ENCODE data around the gene CCDC78.
"Not testable (repeated sequence)": the region's sequence is repeated elsewhere in the genome, so short reads cannot be mapped to it uniquely, and the experiment has no call there.

Gene CCDC78

DNA sequence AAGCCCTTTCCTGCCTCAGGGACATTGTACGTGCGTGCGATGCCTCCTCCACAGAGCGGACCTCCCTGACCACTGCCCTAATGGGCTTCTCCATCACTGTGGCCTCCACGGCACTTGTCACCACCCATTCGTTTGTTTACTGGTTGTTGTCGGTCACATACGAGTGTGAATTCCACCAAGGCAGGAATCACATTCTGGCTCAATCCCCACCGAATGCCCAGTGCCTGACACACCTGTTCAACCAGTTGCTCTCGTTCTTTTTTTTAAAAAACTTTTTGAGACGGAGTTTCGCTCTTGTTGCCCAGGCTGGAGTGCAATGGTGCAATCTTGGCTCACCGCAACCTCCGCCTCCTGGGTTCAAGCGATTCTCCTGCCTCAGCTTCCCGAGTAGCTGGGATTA is 35.0 kb downstream of the CCDC78 start:
- not testable (repeated sequence) for DNase-seq

DNA sequence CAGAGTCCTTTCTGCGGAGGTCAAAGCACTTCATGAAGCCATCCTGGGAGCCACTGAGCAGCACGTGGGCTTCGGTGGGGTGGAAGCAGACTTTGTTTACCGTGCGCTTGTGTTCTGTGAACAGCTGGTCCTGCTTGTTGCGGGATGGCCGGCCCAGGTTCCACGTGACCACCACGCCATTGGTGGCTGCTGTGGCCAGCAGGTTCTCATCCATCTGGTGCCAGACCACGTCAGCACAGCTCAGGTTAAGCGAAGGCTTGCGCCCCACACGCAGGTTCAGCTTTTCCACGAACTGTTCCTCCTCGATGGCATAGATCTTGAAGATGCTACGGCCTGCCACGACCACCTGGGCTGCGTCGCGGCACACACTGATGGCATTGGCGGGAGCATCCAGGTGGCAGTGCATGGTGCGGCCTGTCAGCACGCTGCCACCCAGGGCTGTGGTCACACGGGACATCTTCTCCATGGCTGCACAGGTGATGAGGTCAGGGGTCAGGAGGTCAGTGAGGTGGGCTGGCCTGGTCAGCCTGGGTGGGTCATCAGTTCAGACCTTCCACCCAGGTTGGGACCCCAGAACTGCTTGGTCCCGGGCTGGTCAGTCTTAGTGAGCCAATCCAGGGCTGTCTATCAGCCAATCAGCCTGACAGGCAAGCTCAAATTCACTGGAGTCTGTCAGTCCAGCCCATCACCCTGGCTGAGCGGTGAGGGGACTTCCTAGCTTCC is 36.9 kb downstream of the CCDC78 start:
- DNase-seq: no peak

DNA sequence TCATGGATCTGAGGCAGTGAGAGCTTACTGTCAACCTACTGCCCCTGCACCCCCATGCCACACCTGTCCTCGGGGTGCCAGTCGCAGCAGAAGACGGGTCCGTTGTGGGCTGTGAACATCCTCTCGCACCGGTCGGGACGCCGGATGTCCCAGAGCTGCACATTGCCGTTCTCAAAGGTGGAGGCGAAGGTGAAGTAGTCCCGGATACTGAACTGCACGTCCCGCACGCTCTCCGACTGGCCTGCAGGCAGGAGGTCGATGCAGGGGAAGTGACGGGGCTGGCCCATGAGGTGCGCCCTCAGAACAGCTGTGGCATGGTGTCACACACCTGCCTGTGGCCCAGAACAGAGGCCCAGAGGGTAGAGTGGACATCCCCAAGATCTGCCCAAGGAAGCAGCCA is 38.7 kb downstream of the CCDC78 start:
- DNase-seq: no peak

DNA sequence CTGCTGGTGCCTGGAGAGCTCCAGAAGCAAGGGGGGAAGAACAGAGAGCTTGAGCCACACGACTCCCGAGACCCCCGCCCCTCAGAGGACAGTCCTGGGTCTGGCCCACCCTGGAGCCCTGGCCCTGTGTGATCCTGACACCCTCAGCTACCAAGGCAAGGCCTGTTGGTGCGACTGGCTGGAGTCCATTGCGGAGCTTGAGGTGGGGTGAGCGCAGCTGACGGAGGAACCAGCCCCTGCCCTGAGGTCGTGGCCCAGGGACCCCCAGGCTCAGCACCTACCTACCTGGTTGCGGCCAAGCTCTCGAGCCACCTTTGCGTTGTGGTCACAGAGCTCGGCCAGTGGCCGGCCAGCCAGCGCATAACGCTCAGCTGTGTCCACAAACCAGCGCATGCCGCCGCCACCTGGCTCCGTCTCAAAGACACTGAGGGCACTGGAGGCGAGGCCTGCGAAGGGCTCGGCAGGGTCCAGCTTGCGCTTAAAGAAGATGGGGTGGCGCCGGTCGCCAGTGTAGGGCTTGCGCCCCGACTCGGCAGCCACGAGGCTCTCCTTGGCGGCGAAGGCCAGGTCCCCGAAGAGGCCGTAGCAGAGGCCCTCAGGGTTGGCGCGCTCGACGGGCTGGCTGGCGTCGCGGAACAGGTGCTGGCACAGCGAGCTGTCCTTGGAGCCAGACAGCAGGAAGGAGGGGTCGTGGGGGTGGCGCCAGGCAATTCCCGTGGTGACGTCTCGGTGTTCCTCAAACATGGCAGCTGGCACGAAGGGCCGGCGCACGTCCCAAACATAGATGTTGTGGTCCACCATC is 39.6 kb downstream of the CCDC78 start:
- DNase-seq: no peak

DNA sequence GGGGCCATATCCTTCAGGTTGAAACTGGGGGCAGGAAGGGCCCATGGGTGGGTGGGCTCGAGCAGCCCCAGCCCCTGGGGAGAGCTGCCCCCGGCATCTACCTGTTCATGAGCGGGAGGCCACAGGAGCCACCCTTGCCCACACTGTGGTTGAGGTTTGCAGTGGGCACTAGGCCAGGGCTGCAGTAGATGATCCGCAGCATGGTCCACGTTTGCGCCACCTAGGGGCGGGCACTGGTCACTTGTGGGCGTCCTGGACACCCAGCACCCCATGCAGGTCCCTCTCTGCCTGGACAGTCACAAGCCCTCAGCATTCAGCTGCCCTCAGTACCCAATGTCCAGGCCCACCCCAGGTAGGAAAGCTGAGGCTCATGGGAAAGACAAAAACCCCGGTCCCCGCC is 40.3 kb downstream of the CCDC78 start:
- no peak for DNase-seq

DNA sequence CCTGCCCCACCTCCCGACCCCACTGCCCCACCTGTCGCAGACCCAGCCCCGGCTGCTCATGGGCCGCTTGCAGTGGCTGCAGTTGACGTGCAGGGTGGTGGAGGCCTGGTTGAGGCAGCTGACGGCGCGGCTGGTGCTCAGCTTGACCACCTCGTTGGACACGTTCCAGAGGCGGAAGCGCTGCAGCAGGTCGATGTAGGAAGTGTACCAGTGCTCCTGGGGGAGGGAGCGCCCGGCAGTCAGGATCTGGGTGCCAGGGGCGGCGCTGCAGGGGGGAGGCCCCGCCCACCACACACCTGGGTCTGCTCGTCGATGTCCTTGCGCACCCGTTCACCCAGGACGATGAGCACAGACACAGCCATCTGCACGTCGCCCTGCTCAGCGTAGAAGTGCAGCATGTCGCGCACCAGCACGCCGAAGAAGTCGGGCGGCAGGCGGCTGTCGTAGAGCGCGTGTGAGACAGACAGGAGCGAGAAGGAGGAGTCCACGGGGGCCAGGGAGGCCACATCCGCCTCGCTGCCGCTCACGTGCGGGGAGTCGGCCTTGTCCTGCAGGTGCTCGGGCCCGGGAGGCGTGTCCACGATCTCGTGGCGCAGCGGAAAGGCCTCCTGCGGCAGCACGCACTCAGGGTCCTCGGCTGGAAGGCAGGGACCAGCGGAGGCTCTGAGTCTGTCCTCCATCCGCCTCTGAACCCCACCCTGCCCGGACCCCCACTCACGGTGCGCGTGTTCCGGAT is 41.1 kb downstream of the CCDC78 start:
- DNase-seq: peak; percentile 52

DNA sequence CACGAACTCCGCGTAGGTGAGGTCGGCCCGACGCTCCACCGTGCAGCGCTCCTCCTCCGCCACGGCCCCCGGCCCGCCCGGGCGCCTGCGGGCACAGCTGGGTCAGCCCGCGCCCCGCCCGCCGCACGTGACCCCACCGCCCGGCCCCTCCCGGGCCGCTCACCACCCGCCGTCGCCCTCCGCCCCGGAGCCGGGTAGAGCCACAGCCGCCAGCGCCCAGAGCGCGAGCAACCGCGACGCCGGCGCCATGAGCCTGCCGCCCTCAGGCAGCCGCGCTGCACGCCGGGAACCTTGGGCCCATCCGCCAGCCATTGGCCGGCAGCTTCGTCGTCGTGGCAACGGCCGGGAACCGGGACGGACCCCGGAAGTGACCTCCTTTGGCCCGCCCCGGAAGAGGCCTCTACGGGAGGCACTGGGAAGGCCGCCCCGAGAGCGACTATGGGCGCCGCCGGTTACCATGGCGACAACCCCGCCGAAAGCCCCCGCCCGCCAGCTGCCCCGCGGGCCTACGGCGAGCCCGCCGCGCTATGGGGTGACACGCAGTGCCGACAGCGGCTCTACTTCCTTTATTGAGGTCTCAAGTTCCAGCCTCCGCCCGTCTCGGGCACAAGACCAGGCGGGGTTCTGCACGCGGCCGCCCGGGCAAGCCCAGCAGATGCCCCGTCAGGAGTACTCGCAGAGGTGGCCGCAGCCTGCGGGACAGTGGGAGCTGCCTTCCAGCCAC is 42.0 kb downstream of the CCDC78 start, which contains the start of gene JMJD8:
Gene JMJD8 (minus strand): TSS at position 264 of the 724 bp plus-strand sequence. CDS start 15 bp downstream, at position 249.
- peak; percentile 86 for DNase-seq

DNA sequence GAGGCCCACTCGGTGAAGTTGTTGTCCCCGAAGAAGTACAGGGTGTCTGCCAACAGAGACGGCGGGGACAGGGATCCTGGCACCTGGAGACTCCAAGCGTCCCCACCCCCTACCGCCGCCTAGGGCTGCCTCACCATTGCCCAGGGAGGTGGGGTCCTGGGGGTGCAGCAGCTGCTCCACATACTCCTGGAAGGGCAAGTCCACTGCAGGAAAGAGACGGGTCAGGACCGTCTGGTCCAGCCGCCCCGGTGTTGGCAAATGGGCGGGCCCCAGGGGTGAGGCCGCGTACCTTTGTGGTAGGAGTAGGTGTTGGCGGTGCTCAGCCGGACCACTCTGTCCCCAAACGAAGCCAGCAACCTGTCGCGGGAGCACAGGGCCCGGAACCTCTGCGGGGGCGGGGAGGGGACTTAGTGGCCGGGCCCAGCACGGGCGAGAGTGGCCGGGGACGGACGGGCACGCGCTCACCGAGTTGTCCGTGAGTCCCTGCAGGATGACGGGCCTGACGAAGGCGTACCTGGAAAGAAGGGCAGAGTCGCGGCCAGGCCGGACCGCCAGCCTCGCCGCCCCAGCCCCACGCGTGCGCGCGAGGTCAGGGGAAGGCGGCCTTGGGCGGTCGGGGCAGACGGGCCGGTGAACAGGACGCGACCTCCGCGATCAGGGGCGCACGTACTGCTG is 42.7 kb downstream of the CCDC78 start:
- no peak for DNase-seq

DNA sequence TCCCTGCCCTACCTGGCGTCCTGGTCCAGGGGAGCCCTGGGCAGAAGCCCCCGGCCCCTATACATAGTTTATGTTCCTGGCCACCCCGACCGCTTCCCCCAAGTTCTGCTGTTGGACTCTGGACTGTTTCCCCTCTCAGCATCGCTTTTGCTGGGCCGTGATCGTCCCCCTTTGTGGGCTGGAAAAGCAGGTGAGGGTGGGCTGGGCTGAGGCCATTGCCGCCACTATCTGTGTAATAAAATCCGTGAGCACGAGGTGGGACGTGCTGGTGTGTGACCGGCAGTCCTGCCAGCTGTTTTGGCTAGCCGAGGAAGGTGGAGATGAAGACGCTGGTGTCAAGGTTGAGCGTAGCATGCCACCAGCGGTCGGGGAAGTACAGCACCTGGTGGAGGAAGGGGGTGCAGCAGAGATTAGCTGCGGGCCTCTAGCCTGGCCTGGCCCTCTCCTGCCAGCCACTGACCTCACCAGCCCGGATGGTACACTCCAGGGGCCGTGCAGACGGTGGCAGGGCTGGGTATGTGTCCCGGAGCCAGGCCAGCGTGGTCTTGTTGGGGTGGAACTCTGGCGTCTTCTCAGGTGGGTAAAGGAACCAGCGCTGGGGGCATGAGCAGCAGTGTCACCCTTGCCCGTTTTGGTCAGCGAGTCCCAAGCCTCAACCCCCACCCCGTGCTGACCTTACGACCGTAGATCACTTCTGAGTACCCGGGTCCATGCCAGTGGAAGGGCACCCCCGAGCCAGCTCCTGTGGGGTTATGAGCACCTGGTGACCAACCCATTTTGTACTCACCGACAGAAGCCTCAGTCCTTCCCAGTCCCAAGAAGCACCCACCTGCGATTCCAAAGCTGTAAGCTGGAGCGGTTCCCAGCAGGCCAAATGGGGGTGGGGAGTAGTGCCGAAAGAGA is 43.5 kb downstream of the CCDC78 start:
- DNase-seq: no peak

DNA sequence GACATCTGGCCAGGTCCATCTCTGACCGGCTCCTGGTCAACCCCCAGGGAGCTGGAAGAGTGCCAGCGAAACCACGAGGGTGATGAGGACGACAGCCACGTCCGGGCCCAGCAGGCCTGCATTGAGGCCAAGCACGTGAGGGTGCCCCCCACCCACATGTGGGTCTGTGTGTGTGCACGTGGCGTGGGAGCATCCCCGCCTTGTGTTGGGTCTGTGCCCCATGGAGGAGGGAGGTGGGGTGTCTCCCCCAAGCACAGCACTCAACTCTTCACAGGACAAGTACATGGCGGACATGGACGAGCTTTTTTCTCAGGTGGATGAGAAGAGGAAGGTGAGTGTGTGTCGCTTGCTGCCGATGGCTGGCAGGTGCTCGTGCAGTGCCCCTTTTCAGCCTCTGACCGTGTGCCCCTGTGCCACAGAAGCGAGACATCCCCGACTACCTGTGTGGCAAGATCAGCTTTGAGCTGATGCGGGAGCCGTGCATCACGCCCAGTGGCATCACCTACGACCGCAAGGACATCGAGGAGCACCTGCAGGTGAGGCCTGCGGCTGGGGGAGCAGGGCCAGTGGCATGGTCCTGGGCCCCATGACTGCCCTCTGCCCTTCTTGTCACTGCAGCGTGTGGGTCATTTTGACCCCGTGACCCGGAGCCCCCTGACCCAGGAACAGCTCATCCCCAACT is 44.4 kb downstream of the CCDC78 start:
- no peak for DNase-seq

DNA sequence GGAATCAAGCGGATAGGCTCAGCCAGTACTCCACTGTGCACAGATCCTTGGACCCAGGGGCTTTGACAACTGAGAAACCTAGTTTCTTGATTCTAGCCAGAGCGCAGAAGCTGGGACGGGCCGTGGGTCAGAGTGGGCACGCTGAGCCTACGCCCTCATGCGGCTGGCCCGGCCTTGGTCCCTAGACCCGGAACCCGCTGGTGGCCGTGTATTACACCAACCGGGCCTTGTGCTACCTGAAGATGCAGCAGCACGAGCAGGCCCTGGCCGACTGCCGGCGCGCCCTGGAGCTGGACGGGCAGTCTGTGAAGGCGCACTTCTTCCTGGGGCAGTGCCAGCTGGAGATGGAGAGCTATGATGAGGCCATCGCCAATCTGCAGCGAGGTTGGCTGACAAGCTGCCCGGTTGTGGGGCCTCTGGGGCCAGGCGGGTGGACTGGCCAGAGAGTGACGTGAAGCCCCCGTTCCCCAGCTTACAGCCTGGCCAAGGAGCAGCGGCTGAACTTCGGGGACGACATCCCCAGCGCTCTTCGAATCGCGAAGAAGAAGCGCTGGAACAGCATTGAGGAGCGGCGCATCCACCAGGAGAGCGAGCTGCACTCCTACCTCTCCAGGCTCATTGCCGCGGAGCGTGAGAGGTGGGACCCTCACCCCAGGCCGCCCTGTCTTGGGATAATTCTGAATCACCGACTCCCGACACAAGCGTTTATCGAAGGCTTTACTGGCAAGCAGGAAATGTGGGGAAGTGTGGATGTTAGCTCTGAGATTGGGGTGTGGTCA is 45.1 kb downstream of the CCDC78 start:
- DNase-seq: no peak

DNA sequence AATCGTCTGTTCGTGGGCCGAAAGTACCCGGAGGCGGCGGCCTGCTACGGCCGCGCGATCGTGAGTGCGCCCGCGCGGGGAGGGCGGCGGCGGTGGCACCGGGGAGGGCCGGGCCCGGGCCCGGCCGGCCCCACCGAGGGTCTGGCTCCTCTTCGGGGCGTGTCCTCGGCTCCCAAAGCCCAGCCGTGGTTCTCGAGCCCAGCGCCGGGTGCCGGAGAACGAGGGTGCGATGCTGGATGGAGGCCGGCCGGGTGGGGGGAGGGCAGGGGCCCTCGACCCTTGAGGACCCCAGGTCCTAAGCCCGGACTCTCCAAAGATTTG is 45.7 kb downstream of the CCDC78 start:
- DNase-seq: no peak

DNA sequence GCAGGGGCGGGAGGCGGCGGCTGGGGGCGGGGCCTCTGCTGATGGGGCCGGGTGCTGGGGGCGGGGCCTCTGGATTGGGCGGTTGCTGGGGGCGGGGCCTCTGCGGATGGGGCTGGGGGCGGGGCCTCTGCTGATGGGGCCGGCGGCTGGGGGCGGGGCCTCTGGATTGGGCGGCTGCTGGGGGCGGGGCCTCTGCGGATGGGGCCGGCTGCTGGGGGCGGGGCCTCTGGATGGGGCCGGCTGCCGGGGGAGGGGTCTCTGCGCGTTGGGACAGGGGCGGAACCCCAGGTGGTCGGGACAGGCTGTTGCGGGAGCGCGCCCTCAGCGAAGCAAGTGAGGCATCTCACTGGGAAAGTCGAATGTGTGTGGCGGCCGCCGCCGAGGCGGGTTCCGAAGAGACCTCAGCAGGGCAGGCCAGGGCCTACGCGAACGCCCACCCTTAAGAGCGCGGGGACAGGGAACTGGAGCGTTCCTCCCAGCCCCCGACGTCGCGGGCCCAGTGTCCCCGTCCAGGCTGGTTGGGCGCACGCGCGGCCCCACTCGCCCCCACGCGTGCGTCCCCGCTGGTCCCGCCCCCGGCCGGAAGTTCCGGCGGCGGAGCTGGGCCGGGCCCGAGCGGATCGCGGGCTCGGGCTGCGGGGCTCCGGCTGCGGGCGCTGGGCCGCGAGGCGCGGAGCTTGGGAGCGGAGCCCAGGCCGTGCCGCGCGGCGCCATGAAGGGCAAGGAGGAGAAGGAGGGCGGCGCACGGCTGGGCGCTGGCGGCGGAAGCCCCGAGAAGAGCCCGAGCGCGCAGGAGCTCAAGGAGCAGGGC is 46.2 kb downstream of the CCDC78 start, which contains the start of gene STUB1:
Gene STUB1 (plus strand): TSS at position 597 of the 811 bp plus-strand sequence. CDS start 116 bp downstream, at position 713.
- DNase-seq: no peak

DNA sequence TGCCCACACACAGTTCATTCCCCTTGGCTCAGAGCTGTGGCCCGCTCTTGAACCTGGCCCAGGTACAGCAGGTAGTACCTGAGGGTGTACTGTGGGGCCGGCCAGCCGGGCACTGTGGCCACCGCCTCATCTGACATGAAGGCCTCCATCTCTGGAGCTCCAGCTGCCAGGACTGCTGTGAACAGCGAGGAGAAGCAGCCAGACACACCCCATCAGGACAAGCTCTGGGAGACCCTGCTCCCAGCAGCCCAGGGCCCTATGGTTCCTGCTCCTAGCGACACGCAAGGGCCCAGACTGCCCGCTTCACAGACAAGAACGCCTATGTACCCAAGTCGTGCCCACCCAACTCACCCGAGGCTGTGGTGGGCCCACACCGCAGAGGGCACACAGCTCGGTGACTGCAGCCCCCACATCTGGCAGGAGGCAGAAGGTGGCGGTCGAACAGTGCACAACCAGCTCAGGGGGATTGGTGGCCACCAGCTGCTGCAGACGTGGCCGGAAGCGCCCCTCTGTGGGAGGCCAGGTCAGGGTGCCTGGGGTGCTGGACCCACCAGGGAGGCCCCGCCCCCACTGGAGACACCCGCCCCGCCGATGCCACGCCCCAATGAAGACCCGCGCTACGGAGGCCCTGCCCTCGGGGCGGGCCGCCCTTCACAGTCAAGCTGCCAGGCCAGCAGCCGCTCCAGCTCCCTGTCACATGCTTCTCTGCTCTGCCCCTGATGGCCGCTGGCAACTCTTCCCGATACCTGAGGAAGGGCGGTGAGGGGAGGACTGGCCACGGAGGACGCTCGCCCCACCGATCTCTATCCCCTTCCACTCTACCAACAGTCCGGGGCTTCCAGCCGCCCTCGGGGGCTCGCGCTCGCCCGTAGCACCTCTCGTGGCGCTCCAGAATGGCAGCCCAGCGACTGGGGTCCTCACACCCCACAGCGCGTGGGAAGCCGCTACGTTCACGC is 47.1 kb downstream of the CCDC78 start:
- no peak for DNase-seq

DNA sequence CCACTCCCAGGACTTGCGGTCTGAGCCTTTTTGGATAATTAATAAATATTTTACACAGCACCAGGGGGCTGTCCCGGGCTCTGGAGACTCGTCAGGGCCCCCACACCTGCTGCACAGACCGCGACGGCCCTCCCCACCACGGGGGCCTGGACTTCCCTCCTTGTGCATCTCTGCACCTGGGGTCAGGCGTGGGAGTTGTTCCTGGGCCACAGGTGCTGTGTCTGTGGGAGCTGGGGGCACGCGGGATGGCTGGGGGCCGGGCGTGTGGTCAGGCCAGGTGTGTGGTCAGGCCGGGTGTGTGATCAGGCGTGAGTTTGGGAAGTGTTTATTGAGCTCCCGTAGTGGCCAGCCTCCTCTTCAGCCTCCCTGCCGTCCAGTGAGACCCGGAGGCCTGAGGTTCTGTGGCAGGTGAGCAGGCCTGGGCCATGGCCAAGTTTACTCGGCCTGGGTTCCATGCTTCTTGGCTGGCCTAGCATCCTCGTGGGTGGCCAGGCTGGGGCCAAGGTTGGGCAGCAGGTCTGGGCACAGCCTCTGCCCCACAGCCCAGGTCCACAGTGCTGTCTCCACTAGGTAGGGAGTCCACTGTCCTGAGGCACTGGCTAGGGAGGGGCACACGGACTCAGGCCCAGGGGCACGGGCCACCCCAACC is 47.9 kb downstream of the CCDC78 start:
- DNase-seq: no peak

DNA sequence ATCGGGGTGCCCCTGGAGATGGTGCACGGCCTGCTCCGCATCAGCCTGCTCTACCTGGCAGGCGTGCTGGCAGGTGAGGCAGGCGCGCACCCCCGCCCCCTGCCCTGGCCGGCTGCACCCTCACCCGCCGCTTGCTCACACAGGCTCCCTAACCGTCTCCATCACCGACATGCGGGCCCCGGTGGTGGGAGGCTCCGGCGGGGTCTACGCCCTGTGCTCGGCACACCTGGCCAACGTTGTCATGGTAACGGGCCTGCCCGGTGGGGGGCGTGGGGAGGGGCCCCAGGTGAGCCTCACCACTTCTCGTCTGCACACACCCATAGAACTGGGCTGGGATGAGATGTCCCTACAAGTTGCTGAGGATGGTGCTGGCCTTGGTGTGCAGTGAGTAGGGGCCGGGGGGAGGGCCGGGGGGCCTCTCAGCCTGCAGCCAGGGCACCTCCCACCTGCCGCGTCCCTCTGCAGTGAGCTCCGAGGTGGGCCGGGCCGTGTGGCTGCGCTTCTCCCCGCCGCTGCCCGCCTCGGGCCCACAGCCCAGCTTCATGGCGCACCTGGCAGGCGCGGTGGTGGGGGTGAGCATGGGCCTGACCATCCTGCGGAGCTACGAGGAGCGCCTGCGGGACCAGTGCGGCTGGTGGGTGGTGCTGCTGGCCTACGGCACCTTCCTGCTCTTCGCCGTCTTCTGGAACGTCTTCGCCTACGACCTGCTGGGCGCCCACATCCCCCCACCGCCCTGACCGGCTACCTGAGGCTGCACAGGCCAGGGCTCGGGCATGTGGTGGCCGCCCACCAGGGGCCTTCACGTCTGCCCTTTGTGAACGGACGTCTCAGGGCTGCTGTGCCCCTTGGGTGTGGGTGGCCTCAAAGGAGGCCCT is 48.7 kb downstream of the CCDC78 start:
- DNase-seq: peak; percentile 57

Measured in DMS79 treated with DMSO at 0.1 percent for 48 hours (cell line).